ENCODE measurements around the gene PEPD. TPM values are rescaled to one million over a fixed set of nuclear protein-coding genes. Genes with fewer than 3 reads are reported as not detected.
A peak's percentile ranks its signal among the peaks of the same experiment; 100 is the strongest.

Gene PEPD
- total RNA-seq, 4 donors from 2014 or later, result 58.9 to 81.0 (median 70.7) TPM

- DNase-seq (ENCODE audit: low spot score in 2 of 2), result no peak
- no peak overlapping the region for H3K4me3 ChIP-seq (ENCODE audit: low read depth, poor library complexity, severe bottlenecking)
- intact Hi-C loops (cut with DNase I; ENCODE audit: low total_unique reads), result no loop called here
- TF ChIP-seq CTCF (IDR thresholded peaks at IDR 0.05), result no peak
- no peak for TF ChIP-seq POLR2A (IDR thresholded peaks at IDR 0.05)
- WGBS, 2 donors, result 88 to 91% methylated on average over 8 of the region's 8 CpGs
Observed at GRCh38 chr19:33384983-33385382, 136.6 kb downstream of the PEPD start.

- intact Hi-C loops (cut with DNase I; ENCODE audit: low total_unique reads), result no loop called here
- TF ChIP-seq POLR2A (IDR thresholded peaks at IDR 0.05) (no peak), CTCF (IDR thresholded peaks at IDR 0.05) (no peak)
- WGBS, 2 donors, result 94 to 95% methylated on average over 13 of the region's 13 CpGs
- H3K4me3 ChIP-seq (ENCODE audit: low read depth, poor library complexity, severe bottlenecking), result no peak overlapping the region
- DNase-seq (ENCODE audit: low spot score in 2 of 2), result peak in 1 of 2 donors; percentile 52
Observed at GRCh38 chr19:33383720-33384292, 137.8 kb downstream of the PEPD start.

GRCh38 chr19:33382982-33383381 lies 138.6 kb downstream of the PEPD start:
- intact Hi-C loops (cut with DNase I; ENCODE audit: low total_unique reads), result no loop called here
- TF ChIP-seq POLR2A (IDR thresholded peaks at IDR 0.05), result no peak
- no peak for TF ChIP-seq CTCF (IDR thresholded peaks at IDR 0.05)
- WGBS, 2 donors, result 88 to 92% methylated on average over 4 of the region's 4 CpGs

GRCh38 chr19:33382006-33382405 lies 139.6 kb downstream of the PEPD start:
- intact Hi-C loops (cut with DNase I; ENCODE audit: low total_unique reads), result no loop called here
- TF ChIP-seq POLR2A (IDR thresholded peaks at IDR 0.05) (no peak), CTCF (IDR thresholded peaks at IDR 0.05) (no peak)
- H3K4me3 ChIP-seq (ENCODE audit: low read depth, poor library complexity, severe bottlenecking), result no peak overlapping the region
- DNase-seq (ENCODE audit: low spot score in 2 of 2), result peak in 1 of 2 donors; percentile 32
- 88% methylated on average over 4 of the region's 4 CpGs for WGBS, 2 donors

More at GRCh38 chr19:33382982-33383381, 138.6 kb downstream of the PEPD start:
- DNase-seq (ENCODE audit: low spot score in 2 of 2), result no peak
- H3K4me3 ChIP-seq (ENCODE audit: low read depth, poor library complexity, severe bottlenecking), result no peak overlapping the region

- peak in 1 of 2 donors; percentile 31 for DNase-seq (ENCODE audit: low spot score in 2 of 2)
- H3K4me3 ChIP-seq (ENCODE audit: low read depth, poor library complexity, severe bottlenecking), result no peak overlapping the region
- WGBS, 2 donors, result 93 to 95% methylated on average over 4 of the region's 4 CpGs
- TF ChIP-seq POLR2A (IDR thresholded peaks at IDR 0.05) (no peak), CTCF (IDR thresholded peaks at IDR 0.05) (no peak)
- intact Hi-C loops (cut with DNase I; ENCODE audit: low total_unique reads), result no loop called here
Observed at GRCh38 chr19:33381101-33381500, 140.5 kb downstream of the PEPD start.
